ENCODE results near the gene ATP5PB.
A peak's percentile ranks its signal among the peaks of the same experiment; 100 is the strongest.

Gene ATP5PB

DNA sequence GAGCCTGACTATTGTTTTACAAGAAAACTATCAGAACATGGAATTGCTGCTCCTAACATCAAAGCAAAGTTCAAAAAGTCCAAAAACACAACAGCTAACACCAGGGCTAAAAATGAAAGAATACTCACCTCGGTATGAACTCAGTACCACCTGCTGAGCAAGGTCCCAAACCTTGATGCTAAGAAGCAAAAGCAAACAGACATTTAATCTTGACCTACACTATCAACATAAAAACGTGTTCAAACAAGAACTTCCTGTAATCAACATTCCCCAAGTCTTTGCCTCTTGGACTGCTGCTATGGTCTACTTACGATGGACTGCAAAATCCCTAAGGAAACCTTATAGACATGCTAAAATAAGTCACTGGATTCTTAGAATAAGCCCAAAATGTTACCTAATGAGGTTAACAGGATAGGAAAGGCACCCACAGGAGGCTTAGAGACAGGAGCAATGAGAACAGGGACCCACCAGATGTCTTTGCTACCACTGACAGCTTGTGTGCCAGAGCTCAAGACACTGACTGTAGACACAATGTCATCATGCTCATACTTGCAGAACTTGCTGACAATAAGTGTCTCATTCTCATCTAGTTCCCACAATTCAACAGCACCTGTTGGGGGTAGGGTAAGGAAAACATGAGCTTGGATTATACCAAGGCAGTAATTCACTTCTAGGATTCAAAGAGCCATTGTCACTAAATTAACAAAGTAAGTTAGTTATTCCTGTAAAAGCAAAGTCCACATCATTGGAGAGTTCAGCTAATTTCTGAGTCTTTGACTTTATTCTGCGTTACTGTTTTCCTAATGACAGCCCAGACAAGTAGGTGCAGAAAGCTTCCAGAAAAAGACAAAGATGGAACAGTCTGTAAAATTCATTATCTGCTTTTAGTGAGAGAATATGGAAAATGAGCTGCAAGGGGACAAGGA lies 2.0 kb upstream of the ATP5PB start:
- no peak for DNase-seq (ENCODE audit: low spot score)

DNA sequence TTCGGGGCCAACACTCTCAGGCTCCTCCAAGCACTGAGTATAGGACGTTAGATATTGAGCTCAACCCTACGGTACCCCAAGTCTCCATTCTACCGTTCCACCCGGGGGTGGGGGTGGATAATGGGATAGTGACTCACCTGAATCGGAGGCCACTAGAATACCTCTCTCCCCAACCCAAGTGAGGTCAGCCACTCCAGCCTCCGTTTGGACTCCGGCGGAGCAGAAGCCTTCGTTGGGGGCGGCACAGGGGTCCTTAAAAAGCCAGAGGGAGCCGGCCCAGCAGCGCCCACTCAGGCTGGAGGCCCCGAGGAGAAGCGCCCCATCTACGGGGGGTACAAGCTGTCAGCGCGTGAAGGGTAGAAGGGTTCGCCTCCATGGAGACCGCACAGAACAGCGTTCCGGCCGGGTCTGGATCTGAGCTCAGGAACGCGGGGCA lies 764 bp upstream of the ATP5PB start:
- no peak for DNase-seq (ENCODE audit: low spot score)

DNA sequence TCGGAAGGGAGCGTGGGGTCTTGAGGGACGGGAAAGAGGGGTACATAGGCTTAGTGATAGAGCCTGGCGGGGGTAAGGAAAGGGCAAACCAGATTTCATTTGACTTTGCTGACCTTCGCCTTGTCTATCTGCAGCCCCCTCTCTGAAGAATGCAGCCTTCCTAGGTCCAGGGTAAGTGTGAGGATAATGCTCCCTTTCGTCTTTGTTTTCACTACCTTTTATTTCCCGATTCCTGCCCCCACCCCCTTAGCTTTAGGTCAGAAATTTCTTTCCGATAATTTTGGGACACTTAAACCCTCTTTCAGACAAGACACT lies 396 bp downstream of the ATP5PB start:
- DNase-seq (ENCODE audit: low spot score): no peak

DNA sequence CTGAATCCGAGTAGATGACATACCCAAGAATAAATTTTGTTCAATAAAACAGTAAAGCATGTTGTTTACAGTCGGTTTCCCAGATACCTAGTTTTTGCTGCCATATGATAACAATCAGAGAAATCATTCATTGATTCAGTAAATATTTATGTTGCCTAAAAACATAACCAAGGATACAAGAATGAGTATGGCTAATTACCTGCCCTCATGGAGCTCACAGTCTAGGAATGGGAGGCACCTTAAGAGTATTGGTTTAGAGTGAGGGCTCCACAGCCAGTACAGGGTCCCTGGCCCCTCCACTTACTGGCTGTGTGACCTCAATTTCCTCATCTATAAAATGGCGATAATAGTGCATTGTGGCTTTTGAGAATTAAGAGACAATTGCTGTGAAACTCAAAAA lies 921 bp downstream of the ATP5PB start:
- DNase-seq (ENCODE audit: low spot score): no peak

DNA sequence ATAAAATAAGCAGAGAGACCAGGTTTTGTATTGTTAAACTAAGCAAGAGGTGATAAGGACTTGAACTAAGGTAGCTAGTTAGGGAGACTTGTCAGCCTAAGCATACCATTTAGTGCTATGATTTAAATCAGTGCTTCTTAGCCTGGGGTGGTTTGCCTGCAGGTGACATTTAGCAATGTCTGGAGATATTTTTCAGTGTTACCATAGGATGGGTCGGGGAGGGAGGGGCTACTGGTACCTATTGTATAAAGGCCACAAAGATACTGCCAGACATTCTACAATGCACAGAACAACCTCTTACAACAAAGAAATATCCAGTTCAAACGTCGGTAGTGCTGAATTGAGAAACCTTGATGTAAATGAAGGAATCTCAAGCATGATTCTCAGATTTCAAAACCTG lies 3.3 kb downstream of the ATP5PB start:
- no peak for DNase-seq (ENCODE audit: low spot score)

DNA sequence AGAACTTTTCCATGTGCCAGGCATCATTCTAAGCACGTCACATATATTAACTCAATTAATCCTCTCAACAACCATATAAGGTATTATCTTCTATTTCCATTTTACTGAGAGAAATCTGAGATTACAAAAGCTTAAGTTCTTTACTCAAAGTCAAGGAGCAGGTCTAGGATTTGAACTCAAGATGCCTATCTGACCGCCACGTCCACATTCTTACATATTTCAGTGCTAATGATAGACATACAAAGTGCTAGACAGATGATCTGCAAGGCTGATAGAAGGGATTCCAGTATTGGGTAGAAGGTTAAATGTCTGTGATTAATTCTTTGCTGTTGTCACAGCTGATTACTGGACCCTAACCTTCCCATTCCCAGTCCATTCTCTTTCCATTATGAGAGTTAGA lies 4.4 kb downstream of the ATP5PB start:
- no peak for DNase-seq (ENCODE audit: low spot score)

DNA sequence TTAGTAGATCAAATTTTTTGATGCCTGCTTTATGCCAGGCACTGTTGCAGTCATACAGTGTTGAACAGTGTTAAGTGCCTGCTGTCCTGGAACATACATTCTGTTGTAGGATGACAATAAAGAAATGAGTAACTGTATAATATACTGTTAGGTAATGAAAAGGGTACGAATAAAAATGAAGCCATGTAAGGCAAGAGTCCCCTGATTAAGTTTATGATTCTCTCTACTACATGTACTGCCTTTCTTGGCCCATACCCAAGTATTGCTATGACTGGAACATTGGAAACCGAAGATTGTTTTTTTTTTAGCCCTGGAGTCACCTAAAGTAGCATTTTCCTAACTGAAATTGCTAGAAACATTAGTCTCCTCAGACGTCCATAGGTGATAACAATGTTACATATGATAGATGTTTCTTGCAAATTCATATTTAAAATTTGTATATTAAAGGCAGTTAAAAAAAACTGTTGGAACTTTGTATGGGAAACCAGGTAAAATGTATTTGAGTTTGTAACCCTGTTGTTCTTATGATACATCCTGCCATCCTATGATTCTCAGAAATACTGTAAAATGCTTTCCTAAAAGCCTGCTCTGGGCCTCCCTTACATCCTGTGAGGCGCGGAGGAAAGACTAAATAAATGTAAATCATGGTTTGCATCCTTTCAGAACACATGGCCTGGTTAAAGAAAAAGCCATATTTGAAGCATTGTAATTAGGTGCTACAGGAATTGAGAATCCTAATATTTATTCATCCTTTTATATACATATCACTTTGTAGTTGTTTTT lies 5.8 kb downstream of the ATP5PB start:
- DNase-seq (ENCODE audit: low spot score): no peak

DNA sequence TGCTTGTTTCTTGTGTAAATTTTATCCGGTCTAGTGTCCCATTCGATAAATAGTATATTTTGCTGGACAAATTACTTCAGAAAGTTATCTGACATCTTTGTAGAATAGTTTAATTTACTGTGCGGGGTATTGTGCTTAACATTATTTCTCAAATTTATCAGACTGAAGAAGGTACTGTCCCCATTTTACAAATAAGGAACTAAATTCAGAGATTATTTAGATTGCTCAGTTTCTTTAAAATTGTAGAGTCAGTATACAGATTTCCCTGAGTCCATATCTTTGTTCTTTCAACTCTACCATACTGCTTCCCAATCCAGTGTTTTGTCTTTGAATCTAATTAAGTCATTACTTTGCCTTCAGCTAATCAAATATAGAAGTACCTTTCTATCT lies 6.4 kb downstream of the ATP5PB start:
- no peak for DNase-seq (ENCODE audit: low spot score)

DNA sequence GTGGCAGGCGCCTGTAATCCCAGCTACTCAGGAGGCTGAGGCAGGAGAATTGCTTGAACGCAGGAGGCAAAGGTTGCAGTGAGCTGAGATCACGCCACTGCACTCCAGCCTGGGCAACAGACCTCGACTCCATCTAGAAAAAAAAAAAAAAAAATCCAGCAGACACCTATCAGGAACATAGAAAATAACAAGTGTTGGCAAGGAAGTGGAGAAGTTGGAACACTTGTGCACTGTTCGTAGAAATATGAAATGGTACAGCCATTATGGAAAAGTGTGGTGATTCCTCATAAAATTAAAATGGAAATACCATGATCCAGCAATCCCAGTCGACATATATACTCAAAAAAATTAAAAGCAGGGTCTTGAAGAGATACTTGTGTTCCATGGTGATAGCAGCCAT lies 12.5 kb downstream of the ATP5PB start:
- no peak for DNase-seq (ENCODE audit: low spot score)

DNA sequence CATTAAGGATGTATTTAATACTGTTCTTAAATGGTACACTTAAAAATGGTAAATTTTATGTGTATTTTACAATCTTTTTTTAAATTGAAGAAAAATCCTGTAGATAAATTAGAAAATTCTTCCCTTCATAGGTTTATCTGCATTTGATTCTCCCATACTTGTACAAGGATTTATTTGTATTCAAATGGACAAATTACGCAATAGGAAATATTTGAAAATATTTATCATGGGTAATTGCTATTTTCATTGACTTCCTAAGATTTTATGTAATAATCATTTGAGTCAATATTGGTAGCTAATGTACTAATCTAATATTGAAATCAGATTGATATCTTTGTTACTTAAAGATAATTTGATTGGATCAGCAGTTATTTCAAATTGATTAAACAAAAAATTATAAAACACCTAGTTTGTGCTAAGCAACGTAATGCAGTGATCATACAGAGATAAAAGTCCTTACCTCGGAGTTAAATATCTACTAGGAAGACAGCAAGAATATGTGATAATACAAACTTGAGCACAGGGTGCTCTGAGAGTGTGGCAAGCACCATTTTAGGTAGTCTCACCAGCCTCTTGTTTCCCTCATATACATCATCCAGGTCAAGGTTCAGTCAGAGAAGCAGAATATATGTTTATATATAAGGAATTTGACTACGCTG lies 13.2 kb downstream of the ATP5PB start:
- DNase-seq (ENCODE audit: low spot score): no peak

DNA sequence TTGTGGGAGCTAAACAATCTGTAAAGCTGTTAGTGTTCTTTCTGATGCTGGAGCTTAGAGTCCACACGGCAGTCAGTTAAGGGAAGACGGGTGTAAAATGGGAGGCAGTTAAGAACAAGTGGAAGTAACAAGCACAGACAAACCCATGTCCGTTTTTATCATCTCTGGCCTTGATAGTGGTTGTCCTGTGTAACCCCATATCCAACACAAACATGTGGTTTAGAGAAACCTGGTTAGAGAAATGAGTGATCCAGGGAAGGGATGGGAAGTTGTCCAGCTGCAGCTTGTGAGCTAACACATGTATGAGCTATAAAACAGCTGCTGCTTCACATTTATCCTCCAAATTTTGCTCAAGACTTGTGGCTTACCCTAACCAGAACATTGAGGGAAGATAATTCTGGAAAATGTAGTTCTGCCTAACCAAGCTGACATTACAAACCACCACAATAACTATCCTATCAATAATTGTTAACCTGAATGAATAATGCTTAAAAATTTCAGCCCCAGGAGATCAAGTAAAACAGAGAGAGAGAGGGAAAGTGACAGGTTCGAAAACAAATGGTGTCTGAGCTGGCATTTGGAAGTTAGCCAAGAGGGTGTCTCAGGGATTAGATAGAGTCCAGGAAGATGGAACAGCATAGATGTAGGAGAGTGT lies 13.9 kb downstream of the ATP5PB start:
- no peak for DNase-seq (ENCODE audit: low spot score)

DNA sequence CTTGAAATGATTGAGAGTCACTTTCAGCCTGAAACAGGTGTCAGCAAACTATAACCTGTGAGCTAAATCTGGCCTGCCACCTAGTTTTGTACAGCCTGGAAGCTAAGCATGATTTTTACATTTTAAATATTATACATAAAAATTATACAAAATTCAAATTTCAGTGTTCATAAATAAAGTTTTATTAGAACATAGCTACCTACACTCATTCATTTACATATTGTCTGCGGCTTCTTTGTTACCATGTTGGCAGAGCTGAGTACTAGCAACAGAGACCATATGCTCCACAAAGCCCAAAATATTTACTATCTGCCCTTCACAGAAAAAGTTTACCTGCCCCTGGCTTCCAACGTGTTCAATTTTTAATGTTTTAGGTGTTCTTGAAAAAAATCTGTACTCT lies 16.5 kb downstream of the ATP5PB start:
- no peak for DNase-seq (ENCODE audit: low spot score)

DNA sequence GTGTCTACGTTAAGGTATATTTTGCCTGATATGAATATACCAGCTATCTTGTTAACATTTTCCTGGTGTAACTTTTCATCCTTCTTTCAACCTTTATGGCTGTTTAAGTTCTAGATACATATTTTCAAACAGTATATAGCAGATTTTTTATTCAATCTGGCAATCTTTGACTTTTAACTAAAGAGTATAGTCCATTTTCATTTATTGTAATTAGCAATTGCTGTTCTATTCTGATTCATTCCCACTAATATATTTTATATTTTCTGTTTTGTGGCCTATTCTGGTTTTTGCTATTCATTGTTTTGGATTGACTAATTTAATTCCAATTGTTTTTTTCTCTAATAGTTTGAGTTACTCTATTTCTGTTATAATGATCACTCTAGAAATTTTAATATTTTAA lies 17.2 kb downstream of the ATP5PB start:
- DNase-seq (ENCODE audit: low spot score): no peak

DNA sequence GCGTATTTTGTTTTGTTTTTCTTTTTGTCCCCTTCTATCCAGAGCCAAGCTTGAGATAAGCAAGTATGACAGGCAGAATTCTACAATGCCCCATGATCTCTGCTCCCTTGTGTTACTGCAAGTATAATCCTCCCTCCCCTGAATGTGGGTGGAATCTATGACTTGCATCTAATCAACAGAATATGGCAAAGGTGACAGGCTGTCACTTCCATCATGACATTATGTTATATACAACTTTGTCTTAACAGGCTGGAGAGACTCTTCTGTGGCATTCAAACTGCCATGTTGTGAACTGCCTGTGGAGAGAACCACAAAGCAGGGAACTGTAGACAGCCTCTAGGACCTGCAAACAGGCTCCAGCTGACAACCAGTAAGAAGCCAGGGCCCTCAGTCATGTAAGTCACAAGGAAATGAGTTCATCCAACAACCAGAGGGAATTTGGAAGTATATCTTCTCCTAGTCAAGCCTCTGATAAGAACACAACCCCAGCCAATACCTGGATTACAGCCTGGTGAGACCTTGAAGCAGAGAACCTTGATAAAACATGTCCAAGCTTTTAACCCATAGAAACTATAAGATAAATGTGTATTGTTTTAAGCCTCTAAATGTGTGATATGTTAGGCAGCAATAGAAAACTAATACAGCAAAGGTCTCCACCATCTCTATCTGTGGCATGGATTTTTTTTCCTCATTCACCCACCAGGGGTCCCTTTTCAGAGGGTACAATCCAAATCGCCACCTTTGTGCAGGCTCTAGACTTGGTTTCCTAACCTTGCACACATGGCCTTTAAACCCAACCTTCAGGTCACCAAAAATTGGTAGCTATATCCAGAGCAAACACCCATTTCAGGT lies 18.8 kb downstream of the ATP5PB start:
- no peak for DNase-seq (ENCODE audit: low spot score)

DNA sequence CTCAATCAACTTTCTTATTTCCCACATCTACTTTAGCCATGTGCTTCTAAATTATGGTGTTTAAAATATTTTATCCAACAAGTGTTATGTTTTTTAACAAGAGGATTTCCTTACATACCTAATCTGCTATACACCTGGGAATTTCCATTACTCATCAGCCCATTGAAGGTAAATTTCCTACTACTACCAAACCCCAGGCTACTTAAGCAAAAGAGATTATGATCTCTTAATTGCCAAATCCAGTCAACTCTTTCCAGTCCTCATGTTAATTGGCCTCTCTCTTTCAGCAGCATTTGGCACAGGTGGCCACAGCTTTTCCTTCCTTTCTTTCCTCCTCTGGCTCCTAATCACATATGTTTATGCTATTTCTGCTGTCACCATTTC lies 19.4 kb downstream of the ATP5PB start:
- no peak for DNase-seq (ENCODE audit: low spot score)

DNA sequence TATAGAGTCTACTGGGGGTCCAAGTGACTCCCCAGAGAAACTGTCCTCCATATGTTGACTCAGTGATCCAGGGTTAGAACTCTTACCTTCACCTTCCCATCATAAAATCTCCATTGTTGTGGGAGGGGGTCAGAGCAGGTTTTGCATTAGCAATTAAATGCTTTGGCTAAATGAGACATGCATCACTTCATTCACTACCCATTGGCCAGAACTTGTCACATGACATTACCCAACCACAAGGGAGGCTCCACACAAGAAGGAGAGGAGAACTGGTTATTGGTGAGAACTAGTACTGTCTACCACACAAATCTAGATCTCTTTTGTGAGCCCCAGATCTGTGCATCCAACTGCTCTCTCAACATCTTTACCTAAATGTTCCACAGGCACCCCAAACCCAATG lies 20.3 kb downstream of the ATP5PB start:
- no peak for DNase-seq (ENCODE audit: low spot score)

DNA sequence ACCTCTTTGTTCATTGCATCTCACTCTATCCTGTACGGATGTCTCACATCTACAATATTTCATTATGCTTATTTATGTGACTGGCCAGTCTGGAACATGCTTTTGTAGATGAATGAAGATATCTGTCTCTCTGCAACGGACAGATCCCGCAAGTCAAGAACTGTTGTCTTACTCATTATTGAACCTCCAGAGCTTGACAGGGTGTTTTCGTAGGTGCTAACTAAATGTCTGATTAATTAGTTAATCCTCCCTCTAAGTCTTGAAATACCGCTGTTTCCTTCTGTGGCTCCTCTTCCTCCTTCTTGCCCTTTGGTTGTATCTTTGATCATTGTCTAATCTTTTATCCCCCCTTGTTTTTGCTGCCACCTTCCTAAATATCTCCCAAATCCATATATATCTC lies 21.3 kb downstream of the ATP5PB start:
- DNase-seq (ENCODE audit: low spot score): no peak

DNA sequence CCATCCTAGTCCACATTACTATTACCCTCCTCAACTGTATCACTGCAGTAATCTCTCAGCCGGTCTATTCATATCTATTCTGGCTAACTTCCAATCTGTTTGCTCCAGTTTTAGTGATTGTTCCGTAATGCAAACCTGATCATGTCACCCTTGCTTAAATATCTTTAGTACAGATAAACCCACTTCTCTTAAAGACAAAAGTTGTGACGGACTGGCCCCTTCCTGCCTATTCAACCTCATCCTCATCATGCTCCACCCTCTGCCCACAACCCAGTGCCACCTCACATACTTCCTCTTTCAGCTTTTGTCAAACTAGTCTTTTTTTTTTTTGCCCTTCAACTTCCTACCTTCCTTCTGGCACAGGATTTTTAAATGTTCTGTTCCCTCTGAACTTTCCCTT lies 21.7 kb downstream of the ATP5PB start:
- DNase-seq (ENCODE audit: low spot score): peak; percentile 81

DNA sequence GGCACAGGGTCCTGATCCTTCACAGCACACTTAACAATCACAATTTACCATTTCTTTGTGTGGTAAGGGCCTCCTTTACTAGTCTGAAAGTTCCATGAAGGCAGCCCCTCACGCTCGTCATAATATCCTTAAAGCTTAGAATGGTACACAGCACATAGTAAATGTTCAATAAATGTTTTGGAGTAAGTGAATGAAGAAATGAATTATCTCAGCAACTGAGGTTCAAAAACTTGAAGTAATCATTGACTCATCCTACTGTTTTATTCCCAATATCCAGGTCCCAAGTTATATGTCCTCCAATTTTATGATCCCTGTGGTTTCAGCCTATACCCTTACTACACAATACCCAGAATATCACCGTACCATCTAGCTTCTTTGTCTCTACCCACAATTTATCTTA lies 22.3 kb downstream of the ATP5PB start:
- DNase-seq (ENCODE audit: low spot score): no peak

DNA sequence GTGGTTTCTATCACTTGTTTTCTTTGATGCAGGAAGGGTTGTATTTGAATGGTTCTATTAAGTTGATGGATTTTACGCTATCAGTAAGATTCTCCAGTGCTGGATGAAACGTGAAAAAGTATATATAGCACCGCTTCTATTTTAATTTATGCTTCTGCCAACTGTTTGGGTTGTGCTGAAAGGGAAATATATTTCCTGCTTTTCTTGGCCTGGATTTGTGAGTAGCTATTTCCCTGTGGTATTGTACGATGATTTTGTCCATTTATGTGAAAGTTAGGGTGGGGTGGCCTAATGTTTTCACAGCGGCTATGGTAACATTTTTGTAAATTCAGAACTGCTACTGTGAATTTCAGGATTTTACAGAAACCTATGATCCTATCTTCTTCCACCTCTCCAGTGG lies 24.8 kb downstream of the ATP5PB start:
- no peak for DNase-seq (ENCODE audit: low spot score)

DNA sequence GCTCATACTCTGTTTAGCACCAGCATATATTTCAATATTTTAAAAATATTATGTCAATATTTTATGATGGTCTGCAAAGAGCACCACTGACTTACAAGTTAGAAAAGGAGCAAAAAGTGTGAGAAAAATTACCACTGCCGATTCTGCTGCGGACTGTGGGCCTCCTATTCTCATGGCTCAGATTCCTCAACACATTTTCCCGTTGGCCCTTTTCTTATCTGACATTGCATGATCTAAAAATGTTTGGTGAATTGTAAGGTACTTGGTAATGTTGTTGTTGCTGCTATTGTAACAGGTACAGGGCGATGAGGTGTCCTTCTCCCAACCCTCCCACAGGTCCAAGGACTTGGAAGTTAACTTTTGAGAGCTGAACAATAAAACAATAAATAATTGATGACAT lies 25.3 kb downstream of the ATP5PB start:
- no peak for DNase-seq (ENCODE audit: low spot score)

DNA sequence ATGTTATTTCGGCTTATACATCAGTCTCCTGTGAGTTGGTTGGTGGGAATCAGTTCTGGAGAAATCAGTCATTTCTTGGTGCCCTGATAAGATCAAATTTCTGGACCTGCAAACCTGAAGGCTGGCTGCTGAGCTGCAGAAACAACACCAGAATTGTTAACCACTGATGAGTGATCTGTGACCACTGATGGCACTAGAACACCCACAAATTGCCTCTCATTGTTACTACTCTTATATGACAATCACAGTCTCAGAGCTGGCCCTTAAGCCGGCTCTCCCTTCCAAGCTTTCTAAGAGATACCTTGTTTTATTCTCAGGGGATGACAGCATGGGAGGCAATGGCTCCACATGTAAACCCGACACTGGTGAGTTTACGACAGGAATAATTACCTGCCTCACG lies 26.4 kb downstream of the ATP5PB start:
- no peak for DNase-seq (ENCODE audit: low spot score)

Measured in Ammon's horn (tissue), 1 donor.